ENCODE data around the gene SELENOV.
A peak's percentile ranks its signal among the peaks of the same experiment; 100 is the strongest.

Gene SELENOV

GRCh38 chr19:39524495-39524894 lies 9.6 kb downstream of the SELENOV start:
- Histone ChIP-seq H3K4me3 (ENCODE audit: low read length) (no peak overlapping the region), H3K9me3 (ENCODE audit: control insufficient read depth, insufficient read depth, low read length) (no peaks in the 10 kb centered on the region), H3F3A (ENCODE audit: control insufficient read depth, insufficient read depth) (no peaks in the 10 kb centered on the region; the same call in 1 of the 2 replicates), H3K4me1 (ENCODE audit: control insufficient read depth, low read length) (peaks cover 7% of the 10 kb centered on the region), H4K20me1 (ENCODE audit: control insufficient read depth, insufficient read depth, low read depth, low read length) (no peaks in the 10 kb centered on the region), H3K27ac (ENCODE audit: low read depth, low read length) (no peak overlapping the region), H3K4me2 (ENCODE audit: low read length) (no peak overlapping the region), H3K36me3 (ENCODE audit: control insufficient read depth, low read length) (no peaks in the 10 kb centered on the region; the same call in 1 of the 2 replicates), H3K79me2 (ENCODE audit: control insufficient read depth, low read length) (peaks cover 3% of the 10 kb centered on the region), H3K27me3 (ENCODE audit: control insufficient read depth, low read length) (no peaks in the 10 kb centered on the region), H3K9me2 (replicated peaks; ENCODE audit: control insufficient read depth, low read length) (no peaks in the 10 kb centered on the region)
- TF ChIP-seq, protein P1, sequence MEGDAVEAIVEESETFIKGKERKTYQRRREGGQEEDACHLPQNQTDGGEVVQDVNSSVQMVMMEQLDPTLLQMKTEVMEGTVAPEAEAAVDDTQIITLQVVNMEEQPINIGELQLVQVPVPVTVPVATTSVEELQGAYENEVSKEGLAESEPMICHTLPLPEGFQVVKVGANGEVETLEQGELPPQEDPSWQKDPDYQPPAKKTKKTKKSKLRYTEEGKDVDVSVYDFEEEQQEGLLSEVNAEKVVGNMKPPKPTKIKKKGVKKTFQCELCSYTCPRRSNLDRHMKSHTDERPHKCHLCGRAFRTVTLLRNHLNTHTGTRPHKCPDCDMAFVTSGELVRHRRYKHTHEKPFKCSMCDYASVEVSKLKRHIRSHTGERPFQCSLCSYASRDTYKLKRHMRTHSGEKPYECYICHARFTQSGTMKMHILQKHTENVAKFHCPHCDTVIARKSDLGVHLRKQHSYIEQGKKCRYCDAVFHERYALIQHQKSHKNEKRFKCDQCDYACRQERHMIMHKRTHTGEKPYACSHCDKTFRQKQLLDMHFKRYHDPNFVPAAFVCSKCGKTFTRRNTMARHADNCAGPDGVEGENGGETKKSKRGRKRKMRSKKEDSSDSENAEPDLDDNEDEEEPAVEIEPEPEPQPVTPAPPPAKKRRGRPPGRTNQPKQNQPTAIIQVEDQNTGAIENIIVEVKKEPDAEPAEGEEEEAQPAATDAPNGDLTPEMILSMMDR (IDR thresholded peaks at IDR 0.05; ENCODE audit: low read depth, low read length, poor library complexity, severe bottlenecking), result no peak
- TF ChIP-seq EZH2phosphoT487 (IDR thresholded peaks at IDR 0.05; ENCODE audit: borderline replicate concordance, low read length), result no peak

- Histone ChIP-seq H3K4me3 (ENCODE audit: low read length) (no peak overlapping the region), H3K9me2 (replicated peaks; ENCODE audit: control insufficient read depth, low read length) (no peaks in the 10 kb centered on the region), H3K4me2 (ENCODE audit: low read length) (no peak overlapping the region), H3K36me3 (ENCODE audit: control insufficient read depth, low read length) (no peaks in the 10 kb centered on the region; the same call in 1 of the 2 replicates), H3K4me1 (ENCODE audit: control insufficient read depth, low read length) (no peaks in the 10 kb centered on the region), H3F3A (ENCODE audit: control insufficient read depth, insufficient read depth) (no peaks in the 10 kb centered on the region; the same call in 1 of the 2 replicates), H3K9me3 (ENCODE audit: control insufficient read depth, insufficient read depth, low read length) (no peaks in the 10 kb centered on the region), H3K27me3 (ENCODE audit: control insufficient read depth, low read length) (no peaks in the 10 kb centered on the region), H3K27ac (ENCODE audit: low read depth, low read length) (no peak overlapping the region), H3K79me2 (ENCODE audit: control insufficient read depth, low read length) (peaks cover 8% of the 10 kb centered on the region), H4K20me1 (ENCODE audit: control insufficient read depth, insufficient read depth, low read depth, low read length) (no peaks in the 10 kb centered on the region)
- no peak for TF ChIP-seq EZH2phosphoT487 (IDR thresholded peaks at IDR 0.05; ENCODE audit: borderline replicate concordance, low read length)
- TF ChIP-seq, protein P1 (IDR thresholded peaks at IDR 0.05; ENCODE audit: low read depth, low read length, poor library complexity, severe bottlenecking), result no peak
These were observed 10.3 kb downstream of the SELENOV start for GRCh38 chr19:39525205-39525604.

- peaks cover 2% of the 10 kb centered on the region for H3F3A ChIP-seq (ENCODE audit: control insufficient read depth, insufficient read depth)
- H3K79me2 ChIP-seq (ENCODE audit: control insufficient read depth, low read length), result peaks cover 30% of the 10 kb centered on the region
- peak overlapping the region; percentile 100 for H3K4me2 ChIP-seq (ENCODE audit: low read length)
- no peaks in the 10 kb centered on the region for H3K9me3 ChIP-seq (ENCODE audit: control insufficient read depth, insufficient read depth, low read length)
- H3K27me3 ChIP-seq (ENCODE audit: control insufficient read depth, low read length), result no peaks in the 10 kb centered on the region
- H4K20me1 ChIP-seq (ENCODE audit: control insufficient read depth, insufficient read depth, low read depth, low read length), result no peaks in the 10 kb centered on the region
- H3K9me2 ChIP-seq (replicated peaks; ENCODE audit: control insufficient read depth, low read length), result no peaks in the 10 kb centered on the region
- peaks cover 36% of the 10 kb centered on the region for H3K4me1 ChIP-seq (ENCODE audit: control insufficient read depth, low read length)
- H3K27ac ChIP-seq (ENCODE audit: low read depth, low read length), result no peak overlapping the region
- TF ChIP-seq, protein P1 (IDR thresholded peaks at IDR 0.05; ENCODE audit: low read depth, low read length, poor library complexity, severe bottlenecking), result no peak
- TF ChIP-seq EZH2phosphoT487 (IDR thresholded peaks at IDR 0.05; ENCODE audit: borderline replicate concordance, low read length), result no peak
- peaks cover 5% of the 10 kb centered on the region; the same call in 1 of the 2 replicates for H3K36me3 ChIP-seq (ENCODE audit: control insufficient read depth, low read length)
- H3K4me3 ChIP-seq (ENCODE audit: low read length), result peak overlapping the region; percentile 90
These were observed 16.9 kb downstream of the SELENOV start for GRCh38 chr19:39531834-39532232.
